Right atrium auricular region (tissue), 2 donors: ENCODE measurements around the gene MCOLN2. TPM values are rescaled to one million over a fixed set of nuclear protein-coding genes. Genes with fewer than 3 reads are reported as not detected.

Experiments used
- DNase-seq: peaks from one replicate; pipeline ENCODE4 v3.0.0-alpha.2; 2019; ENCODE audit warnings: low spot score
- H3K27ac ChIP-seq, 2 donors: fragments of 200-600 bp; sonication (generic); 1 replicate in 1 of 2; 2 replicates in 1 of 2; pipeline ENCODE4 v1.5.1; 2016 to 2019
- H3K27me3 ChIP-seq, 2 donors: fragments of 200-600 bp; sonication (generic); one replicate each; pipeline versions ENCODE4 v1.5.1 to v1.6.0; 2017 to 2019
- H3K36me3 ChIP-seq: fragments of 200-600 bp; sonication (generic); one replicate; pipeline ENCODE4 v1.5.1; 2016
- H3K4me1 ChIP-seq, 2 donors: fragments of 200-600 bp; sonication (generic); one replicate each; pipeline versions ENCODE4 v1.5.1 to v1.6.0; 2017 to 2019
- H3K4me3 ChIP-seq, 2 donors: fragments of 200-600 bp; sonication (generic); 1 replicate in 1 of 2; 2 replicates in 1 of 2; pipeline ENCODE4 v1.5.1; 2017 to 2019; ENCODE audit warnings: mild to moderate bottlenecking in 1 of 2, moderate library complexity in 1 of 2
- H3K9me3 ChIP-seq, 2 donors: fragments of 200-600 bp; sonication (generic); one replicate each; pipeline ENCODE4 v1.5.1; 2019
- CTCF ChIP-seq, 2 donors: fragments of 200-600 bp; sonication (generic); IDR thresholded peaks; one replicate each; pipeline ENCODE4 v1.5.1; 2019; ENCODE audit warnings: antibody characterized with exemption in 2 of 2
- total RNA-seq, 2 donors: library from RNA; depleted of rRNA; stranded (reverse); fragments of >200 nt; gene quantifications; one replicate each; pipeline ENCODE4 v1.1.0, GENCODE V29; 2016

Gene MCOLN2
- total RNA-seq, 2 donors from 2014 or later, result 0.90 TPM; not detected in 1

- TF ChIP-seq CTCF (IDR thresholded peaks at IDR 0.05), result no peak
- no peaks in the 10 kb centered on the region for H3K36me3 ChIP-seq
- H3K4me1 ChIP-seq, result no peaks in the 10 kb centered on the region
- DNase-seq, result no peak
- H3K27me3 ChIP-seq, result no peaks in the 10 kb centered on the region
- no peaks in the 10 kb centered on the region for H3K9me3 ChIP-seq
- no peak overlapping the region for H3K4me3 ChIP-seq
- no peak overlapping the region for H3K27ac ChIP-seq
These were observed 21.9 kb downstream of the MCOLN2 start for GRCh38 chr1:84975035-84975434.

- H3K27me3 ChIP-seq, result no peaks in the 10 kb centered on the region
- H3K4me1 ChIP-seq, result no peaks in the 10 kb centered on the region
- no peak for TF ChIP-seq CTCF (IDR thresholded peaks at IDR 0.05)
- no peak overlapping the region for H3K27ac ChIP-seq
- DNase-seq, result no peak
- no peaks in the 10 kb centered on the region for H3K9me3 ChIP-seq
- H3K36me3 ChIP-seq, result no peaks in the 10 kb centered on the region
- no peak overlapping the region for H3K4me3 ChIP-seq
These were observed 23.2 kb downstream of the MCOLN2 start for GRCh38 chr1:84973498-84974334.

- H3K27me3 ChIP-seq, result no peaks in the 10 kb centered on the region
- H3K9me3 ChIP-seq, result no peaks in the 10 kb centered on the region
- no peak for TF ChIP-seq CTCF (IDR thresholded peaks at IDR 0.05)
- no peak overlapping the region for H3K4me3 ChIP-seq
- H3K4me1 ChIP-seq, result no peaks in the 10 kb centered on the region
- H3K27ac ChIP-seq, result no peak overlapping the region
- no peaks in the 10 kb centered on the region for H3K36me3 ChIP-seq
- DNase-seq, result no peak
These were observed 24.4 kb downstream of the MCOLN2 start for GRCh38 chr1:84972377-84972987.

GRCh38 chr1:84971957-84972356, 25.0 kb downstream of the MCOLN2 start:
- H3K4me3 ChIP-seq, result no peak overlapping the region
- no peaks in the 10 kb centered on the region for H3K9me3 ChIP-seq
- H3K4me1 ChIP-seq, result no peaks in the 10 kb centered on the region
- no peak for DNase-seq
- no peak for TF ChIP-seq CTCF (IDR thresholded peaks at IDR 0.05)
- H3K27ac ChIP-seq, result no peak overlapping the region
- H3K27me3 ChIP-seq, result no peaks in the 10 kb centered on the region
- no peaks in the 10 kb centered on the region for H3K36me3 ChIP-seq

- H3K4me3 ChIP-seq, result no peak overlapping the region
- H3K27me3 ChIP-seq, result no peaks in the 10 kb centered on the region
- no peak for DNase-seq
- H3K4me1 ChIP-seq, result no peaks in the 10 kb centered on the region
- H3K27ac ChIP-seq, result no peak overlapping the region
- H3K36me3 ChIP-seq, result no peaks in the 10 kb centered on the region
- no peaks in the 10 kb centered on the region for H3K9me3 ChIP-seq
- no peak for TF ChIP-seq CTCF (IDR thresholded peaks at IDR 0.05)
These were observed 27.2 kb downstream of the MCOLN2 start for GRCh38 chr1:84969489-84970250.
